Tongue (tissue), 2 donors: ENCODE data around the gene ACOT7. TPM values are rescaled to one million over a fixed set of nuclear protein-coding genes. Genes with fewer than 3 reads are reported as not detected.
A peak's percentile ranks its signal among the peaks of the same experiment; 100 is the strongest.
"Not testable (repeated sequence)": the region's sequence is repeated elsewhere in the genome, so short reads cannot be mapped to it uniquely, and the experiment has no call there.

Source experiments
- DNase-seq: peaks from one replicate; pipeline ENCODE4 v3.0.0-alpha.2; 2015
- total RNA-seq: library from RNA; depleted of rRNA; stranded (reverse); fragments of >200 nt; gene quantifications from one replicate; pipeline ENCODE4 v1.2.3, GENCODE V29; 2014

ACOT7 gene
- total RNA-seq, 1 donor from 2014 or later, result 10.6 TPM

DNA sequence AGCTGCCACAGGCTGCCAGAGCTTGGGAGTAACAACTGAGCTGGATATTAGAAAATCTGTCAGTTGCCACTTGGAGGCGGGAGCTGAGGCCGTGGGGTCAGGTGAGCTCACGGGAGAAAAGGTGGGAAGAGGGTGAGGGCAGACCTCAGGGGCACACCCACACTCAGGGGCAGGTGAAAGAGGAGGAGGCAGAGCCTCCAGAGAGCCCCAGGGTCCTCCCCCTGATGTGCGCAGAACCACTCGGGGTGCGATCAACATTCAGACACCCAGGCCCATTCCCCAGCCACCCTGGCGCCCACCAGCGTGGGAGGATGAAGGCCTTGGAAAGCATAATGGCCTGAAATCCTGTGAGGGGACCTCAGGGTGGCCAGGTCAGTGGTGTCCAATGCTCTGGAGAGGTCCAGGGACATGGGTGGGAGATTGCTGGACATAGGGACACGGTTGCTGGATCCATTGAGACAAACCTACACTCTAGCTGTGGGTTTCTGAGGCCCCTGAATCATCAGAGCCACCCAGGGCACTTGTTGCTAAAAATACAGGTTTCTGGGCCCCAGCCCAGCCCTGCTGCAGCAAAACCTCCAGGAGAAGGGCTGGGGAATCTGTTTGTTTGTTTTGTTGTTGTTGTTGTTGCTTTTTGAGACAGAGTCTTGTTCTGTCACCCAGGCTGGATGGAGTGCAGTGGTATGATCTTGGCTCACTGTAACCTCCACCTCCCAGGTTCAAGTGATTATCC is 83.3 kb downstream of the ACOT7 start:
- no peak for DNase-seq

DNA sequence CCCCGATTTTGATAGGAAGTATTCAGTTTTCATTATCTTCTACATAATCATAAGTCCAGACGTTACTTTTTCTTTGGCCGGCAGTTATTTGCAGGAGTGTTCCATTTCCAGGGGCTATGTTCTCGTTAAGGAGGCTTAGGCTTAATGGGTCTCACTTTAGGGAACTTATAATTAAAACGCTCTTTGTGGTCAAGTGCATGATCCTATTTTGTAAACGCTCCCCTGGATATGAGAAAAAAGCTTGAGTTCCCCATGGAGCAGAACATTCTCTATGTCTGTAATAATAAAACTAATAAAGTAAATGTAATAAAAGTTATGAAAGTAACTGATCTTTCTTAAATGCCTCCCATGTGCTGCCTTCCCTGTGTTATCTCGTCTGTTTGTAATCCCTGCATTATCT is 84.0 kb downstream of the ACOT7 start:
- DNase-seq, result no peak

DNA sequence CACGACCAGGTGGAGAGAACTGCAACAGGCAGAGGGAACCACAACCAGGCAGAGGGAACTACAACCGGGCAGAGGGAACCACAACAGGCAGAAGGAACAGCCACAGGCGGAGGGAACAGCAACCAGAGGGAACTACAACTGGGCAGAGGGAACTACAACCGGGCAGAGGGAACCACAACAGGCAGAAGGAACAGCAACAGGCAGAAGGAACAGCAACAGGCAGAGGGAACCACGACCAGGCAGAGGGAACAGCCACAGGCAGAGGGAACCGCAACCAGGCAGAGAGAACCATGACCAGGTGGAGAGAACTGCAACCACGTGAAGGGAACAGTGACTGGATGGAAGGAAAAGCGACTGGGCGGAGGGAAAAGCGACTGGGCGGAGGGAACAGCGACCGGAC is 85.1 kb downstream of the ACOT7 start:
- no peak for DNase-seq

DNA sequence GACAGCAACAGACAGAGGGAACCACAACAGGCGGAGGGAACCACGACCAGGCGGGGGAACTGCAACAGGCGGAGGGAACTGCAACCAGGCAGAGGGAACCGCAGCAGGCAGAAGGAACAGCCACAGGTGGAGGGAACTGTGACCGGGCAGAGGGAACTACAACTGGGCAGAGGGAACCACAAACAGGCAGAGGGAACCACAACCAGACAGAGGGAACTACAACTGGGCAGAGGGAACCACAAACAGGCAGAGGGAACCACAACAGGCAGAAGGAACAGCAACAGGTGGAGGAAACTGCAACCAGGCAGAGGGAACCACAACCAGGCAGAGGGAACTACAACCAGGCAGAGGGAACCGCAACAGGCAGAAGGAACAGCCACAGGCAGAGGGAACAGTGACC is 85.9 kb downstream of the ACOT7 start:
- not testable (repeated sequence) for DNase-seq

DNA sequence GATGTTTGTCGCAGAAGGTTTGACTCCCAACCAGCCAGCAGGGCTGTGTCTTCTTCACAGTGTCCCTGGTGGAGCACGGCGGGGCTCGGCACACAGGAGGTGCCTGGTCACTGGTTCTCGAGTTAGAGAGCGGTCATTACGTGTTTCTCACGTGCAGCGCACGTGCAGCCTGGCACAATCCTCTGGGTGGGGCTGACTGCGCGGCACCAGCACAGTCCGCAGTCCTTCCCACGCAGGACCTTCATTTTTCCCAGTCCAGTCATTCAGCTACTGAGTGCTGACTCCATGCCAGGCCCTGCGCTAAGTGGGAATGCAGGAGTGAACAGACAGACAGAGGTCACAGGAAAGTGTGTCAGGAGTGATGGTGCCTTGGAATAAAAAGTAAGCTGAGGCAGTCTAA is 86.5 kb downstream of the ACOT7 start:
- DNase-seq, result no peak

DNA sequence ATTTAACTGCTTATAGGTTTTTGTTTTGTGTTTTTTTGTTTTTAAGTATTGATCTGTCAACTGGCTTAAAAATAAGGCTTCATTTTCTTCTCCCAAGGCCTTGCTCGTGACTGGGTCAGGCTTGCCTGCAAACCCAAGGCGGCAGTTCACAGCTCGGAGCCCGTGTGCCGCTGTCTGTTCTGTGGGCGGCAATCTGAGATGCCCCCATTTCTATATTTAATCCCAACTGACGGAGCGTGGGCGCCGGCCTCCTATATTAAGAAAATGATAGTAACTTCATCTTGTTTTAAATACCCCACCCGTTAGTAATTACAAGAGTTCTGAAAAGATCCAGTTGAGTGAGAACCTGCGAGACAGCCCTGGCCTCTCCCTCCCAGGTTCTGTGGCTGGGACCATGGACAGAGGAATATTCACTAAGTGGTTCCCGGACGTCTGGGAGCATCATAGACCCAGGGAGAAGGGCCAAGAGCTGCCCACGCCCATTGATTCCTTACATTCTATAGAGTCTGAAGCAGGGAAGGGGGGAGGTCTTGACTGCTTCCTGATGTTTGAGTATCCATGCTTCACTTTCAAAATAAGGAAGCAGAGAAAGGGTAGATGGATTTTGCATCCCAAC is 90.1 kb downstream of the ACOT7 start:
- peak; percentile 45 for DNase-seq

DNA sequence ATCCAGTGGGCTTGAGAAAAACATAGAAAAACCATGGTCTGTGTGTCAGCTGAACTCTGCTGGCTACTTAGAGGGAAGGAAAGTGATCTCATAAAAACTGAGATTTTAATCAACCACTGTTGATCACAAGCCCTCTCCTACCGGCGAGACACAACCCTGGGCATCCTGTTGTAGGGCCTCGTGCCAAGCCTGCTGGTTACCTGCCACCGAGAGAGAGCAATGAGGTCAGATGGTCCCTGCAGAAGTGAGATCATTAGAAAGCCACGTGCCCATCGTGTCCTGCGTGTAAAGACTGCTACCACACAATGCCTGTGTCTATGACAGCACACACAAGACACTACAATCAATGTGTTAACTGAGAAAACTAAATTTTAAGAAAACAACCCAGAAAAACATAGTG is 91.0 kb downstream of the ACOT7 start:
- no peak for DNase-seq

DNA sequence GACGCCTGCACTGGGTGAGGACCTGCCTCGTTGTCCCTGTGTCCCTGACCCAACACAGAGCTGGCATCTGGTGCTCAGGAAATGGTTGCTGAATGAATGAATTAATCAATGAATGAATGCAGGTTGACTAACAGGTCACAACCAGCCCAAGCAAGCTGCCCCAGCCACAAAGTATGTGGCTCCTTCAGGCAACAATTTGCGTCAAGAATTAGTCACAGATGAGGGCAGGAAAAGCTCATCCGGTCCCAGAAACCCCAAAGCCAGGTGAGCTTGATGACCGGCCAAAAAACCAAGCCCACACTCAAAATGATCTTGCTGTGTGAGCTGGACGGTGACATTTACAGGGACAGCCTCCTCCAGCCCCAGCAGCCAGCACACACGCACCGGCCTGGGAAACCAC is 92.0 kb downstream of the ACOT7 start:
- DNase-seq, result no peak

DNA sequence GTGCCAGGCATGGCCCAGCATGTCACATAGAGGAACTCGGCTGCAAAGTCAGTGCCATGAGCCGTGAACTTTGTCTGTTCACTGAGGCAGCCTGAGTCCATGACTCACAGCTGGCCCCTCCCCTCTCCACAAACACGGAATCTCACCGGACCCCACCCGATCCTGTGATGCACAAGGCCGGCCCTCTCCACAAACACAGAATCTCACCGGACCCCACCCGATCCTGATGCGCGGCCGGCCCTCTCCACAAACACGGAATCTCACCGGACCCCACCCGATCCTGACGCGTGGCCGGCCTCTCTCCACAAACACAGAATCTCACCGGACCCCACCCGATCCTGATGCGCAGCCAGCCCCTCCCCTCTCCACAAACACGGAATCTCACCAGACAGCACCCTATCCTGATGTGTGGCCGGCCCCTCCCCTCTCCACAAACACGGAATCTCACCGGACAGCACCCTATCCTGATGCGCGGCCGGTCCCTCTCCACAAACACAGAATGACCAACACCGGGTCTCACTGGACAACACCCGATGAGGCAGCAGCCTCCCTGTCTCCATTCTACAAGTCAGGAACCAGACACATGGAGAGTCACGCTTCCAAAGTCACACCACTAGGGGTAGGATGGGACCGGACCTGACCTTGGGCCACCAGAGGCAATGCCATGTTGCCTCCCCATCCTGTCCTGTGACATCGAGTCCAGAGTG is 93.1 kb downstream of the ACOT7 start:
- no peak for DNase-seq

DNA sequence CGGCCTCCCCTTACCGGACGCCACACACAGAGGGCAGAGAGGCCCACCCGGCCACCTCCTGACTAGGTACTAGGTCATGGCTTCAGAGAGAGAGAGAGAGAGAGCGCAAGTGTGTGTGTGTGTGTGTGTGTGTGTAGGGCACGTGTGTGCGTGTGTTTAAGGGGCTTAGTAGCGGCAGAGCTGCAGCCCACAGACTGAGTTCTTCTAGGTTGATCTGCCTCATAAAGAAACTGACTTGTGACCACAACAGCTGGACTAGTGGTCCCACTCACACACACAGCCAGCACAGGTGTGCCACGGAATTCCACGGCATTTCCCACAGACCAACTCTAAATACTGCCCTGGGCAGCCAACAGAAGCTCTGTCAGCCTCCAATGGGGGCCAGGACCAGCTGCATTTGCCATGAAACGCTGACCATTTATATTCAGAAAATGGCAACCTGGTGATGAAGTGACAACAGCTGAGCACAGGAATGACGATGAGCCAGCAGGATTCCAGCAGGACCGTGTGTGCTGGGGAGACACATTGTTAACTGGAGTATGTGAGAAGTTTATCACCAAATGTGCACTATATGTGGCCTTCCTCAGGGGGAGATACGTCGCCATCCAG is 93.9 kb downstream of the ACOT7 start:
- peak; percentile 66 for DNase-seq

DNA sequence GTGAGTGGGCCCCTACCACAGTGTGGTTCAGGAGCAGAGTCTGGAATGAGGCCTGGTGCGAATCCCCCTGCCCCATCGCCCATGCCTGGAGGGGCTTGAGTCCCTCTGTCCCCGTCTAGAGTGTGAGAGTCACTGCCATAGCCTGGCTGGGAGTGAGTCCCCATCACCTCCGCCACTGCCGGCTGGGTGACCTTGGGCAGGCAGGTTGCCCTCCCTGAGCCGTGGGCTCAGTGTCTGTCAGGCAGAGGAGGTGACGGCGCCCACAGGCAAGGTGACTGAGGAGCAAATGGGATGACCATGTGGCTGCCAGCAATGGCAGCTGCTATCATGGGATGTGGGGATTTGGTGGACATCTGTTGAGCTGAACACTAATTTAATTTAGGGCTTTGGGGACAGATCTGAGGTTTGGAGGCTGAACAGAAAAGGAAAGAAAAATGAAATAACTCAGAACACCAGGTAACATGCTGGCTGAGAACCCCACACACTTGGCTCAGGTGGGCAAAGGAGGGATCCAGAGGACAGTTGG is 94.6 kb downstream of the ACOT7 start:
- no peak for DNase-seq

DNA sequence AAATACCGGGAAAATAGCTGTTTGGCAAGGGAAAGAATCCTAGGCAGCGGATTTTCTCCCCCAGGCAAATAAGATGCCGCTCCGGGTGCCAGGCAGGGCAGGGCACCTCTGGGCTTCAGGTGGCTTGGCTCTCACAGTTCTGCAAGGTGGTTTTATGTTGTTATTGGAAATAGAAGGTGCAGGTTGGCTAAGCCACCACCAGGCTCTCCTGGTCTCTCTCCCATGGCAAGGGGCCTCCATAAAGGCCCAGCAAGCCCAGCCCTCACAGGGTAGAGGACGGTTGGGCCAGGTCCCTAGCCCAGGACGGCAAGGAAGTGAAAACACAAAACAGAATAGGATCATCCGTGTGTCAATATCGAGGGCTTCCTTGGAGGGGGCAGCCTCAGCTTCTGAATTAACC is 95.0 kb downstream of the ACOT7 start:
- DNase-seq, result no peak

DNA sequence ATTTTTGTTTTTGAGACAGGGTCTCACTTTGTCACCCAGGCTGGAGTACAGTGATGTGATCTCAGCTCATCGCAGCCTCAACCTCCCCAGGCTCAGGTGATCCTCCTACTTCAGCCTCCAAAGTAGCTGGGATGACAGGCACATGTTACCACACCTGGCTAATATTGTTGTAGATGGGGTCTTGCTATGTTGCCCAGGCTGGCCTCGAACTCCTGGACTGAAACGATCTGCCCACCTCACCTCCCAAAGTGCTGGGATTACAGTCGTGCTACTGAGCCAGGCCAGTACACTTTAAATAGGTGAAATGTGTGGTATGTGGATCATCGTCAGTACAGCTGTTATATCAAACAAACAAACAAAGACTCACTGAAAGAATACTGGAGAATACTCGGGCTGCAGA is 97.7 kb downstream of the ACOT7 start:
- no peak for DNase-seq

DNA sequence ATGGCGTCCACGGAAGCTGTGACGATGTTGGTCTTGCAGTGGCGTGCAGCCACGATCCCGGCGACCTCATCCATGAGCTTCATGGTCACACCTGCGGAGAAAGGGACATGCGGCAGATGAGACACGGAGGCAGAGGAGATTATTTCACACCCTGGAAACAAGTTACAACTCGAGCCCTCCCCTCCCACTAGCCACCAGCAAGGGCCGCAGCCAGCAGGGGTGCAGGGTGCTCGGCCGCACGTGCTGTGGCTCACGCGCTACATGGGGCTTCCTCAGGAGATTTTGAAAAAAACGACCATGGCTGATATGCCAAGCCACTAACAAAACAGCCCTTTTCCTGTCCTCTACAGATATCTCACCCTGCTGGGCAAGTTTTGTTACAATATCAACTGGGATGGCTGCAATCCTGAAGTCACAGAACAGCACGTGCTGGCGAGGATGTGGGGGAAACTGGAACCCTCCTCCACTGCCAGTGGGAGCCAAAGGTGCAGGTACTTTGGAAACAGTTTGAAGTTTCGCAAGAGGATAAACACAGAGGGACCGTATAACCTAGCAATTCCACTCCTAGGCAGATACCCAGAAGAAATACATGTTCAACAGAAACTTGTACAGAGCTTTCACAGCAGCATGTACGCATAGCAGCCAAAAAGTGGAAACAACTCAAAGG is 98.5 kb downstream of the ACOT7 start:
- DNase-seq, result no peak

DNA sequence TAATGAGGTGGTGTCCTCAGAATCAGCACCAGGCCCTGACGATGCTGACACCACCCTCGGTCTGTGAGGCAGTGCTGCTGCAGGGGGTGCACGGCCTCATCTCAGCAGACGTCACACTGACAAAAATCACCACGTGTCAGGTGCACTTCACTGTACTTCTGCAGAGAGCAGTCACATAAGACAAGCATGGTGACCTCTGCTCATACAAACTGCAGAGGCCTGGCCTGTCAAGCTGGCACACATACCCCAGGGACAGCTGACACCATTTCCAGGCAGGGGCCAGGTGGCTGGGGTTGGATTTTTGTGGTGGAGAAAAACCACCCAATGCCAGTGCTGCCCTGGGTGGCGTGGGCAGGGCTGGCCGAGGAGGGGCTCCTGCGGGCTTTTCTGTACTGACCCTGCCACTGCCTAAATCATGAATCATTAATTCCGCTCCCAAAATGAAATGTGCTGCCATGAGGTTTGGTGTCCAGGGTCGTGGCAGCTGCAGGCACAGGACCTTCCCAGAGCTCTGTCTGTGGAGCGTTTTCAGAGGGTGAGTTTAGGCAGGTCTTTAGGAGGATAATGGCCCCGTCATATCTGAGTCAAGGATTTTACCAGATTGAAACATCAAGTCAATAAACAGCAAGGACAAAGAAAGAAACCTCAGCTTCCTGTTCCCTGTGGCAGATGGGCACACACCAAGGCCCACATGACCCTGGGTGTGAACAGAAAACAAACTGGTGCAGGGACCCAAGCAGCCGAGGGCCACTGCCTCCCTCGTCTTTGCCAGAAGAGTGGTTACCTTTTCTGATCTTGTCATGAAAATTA is 99.3 kb downstream of the ACOT7 start:
- peak; percentile 63 for DNase-seq

DNA sequence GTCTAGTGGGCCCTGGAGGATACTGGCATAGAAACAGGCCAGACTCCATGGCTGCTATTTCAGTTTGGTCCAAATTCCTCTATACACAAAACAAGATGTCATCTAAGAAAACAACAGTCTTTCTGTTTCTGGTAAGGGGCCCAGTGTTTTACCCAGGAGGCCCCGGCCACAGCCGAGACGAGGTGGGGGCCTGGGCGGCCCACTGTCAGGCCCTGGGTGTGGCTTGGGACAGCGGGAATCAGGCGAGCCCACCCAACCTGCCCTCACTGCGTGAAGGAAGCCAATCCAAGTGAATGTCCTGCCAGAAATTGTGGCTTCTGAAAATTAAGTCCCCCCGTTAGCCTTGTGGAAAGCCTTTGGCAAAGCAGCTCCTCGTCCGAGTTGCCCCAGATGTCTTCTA is 101.5 kb downstream of the ACOT7 start:
- peak; percentile 48 for DNase-seq

DNA sequence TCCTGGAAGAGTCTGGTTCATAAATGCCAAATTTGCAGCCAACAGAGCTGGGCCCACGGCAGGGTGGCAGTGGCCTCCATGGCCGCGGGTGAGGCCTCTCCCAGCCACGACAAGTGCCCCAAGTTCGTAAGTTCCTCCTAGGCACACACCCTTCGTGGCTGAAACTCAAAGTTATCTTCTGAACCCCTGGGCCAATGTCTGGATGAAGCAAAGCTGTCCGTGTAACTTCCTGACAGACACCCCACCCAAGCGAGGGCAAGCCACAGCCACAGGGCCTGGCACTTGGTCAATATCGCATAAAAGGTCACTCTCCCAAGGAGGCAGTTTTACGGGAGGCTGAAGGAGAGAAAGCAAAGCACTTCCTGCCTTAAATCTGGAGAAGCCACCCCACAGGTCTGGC is 104.9 kb downstream of the ACOT7 start:
- no peak for DNase-seq

DNA sequence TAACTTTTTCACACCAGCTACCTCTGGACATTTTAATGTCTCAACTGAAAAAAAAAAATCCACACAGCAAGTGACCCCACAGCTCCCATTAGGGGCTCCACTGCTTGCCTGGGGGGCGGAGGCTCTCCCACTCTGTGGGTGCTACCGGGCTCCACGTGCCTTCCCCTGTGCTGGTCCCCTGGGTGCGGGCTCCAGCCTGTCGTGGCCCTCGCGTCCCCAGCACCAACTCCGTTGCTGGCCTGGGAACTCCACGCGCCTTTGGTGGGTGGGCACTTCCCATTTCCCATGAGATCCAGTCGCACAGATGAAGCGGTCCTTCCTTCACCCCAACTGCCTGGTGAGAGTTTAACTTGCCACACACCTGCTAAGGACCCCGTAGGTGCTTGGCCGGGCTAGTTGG is 105.5 kb downstream of the ACOT7 start:
- no peak for DNase-seq

DNA sequence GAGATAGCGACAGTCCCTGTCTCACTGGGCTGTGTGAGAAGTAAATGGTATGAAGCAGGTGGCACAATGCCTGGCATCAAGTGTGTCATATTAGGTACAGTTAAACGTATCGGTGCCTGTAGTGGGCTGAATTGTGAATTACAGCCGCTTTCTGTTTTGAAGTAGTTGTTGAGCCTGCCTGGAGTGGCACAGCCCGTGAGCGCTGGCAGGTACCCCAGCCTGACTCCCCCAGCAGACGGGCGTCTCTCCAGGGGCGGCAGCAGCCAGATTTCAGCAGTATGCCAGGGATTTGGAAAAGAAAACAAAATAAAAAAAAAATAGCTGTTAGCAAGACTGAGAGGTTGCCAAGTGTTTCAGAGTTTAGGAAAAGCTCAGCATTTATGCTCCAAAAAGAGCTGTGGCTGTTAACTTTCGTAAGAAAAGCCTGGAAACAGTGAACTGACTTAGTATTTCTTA is 106.1 kb downstream of the ACOT7 start:
- peak; percentile 62 for DNase-seq

DNA sequence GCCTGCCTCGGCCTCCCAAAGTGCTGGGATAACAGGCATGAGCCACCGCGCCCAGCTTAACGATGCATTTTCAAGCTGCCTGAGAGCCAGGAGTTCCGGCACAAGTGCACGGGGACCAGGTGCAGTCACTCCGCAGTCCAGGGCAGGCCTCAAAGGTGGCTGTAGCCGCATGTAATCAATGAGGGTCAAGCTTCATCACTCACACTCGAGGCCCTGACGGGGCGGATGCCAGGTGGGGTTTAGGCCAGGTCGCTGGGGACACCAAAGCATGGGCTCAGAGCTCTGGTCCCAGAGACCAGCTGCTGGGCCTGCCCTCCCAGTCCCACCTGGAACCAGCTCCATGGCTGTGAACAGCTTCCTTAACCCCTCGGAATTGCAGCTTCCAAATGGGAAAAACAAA is 106.5 kb downstream of the ACOT7 start:
- no peak for DNase-seq

DNA sequence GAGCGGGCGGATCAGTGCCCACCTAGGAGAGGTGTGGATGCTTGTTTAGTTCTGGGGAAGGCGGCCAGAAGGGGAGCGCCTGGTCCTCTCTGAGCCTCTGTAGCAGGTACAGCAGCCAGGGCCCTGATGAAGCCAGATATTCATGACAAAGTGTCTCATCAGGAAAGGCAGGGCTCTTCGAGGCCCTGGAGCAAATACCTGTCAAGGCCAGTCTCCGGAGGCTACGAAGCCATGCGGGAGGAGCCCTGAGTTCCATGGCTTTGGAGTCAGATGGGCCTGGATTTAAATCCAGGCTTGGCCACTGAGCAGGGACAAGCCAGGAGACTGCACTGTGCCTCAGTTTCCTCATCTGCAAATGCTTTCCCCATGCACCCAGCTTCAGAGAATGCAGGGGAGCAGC is 107.3 kb downstream of the ACOT7 start:
- no peak for DNase-seq
